ENCODE results near the gene CASP8AP2.
"Not testable (repeated sequence)": the region's sequence is repeated elsewhere in the genome, so short reads cannot be mapped to it uniquely, and the experiment has no call there.

CASP8AP2 gene

DNA sequence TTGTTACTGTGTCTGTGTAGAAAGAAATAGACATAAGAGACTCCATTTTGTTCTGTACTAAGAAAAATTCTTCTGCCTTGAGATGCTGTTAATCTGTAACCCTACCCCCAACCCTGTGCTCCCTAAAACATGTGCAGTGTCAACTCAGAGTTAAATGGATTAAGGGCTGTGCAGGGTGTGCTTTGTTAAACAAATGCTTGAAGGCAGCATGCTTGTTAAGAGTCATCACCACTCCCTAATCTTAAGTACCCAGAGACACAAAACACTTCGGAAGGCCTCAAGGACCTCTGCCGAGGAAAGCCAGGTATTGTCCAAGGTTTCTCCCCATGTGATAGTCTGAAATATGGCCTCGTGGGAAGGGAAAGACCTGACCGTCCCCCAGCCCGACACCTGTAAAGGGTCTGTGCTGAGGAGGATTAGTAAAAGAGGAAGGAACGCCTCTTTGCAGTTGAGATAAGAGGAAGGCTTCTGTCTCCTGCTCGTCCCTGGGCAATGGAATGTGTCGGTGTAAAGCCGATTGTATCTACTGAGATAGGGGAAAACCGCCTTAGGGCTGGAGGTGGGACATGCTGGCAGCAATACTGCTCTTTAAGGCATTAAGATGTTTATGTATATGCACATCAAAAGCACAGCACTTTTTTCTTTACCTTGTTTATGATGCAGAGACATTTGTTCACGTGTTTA, 61.3 kb downstream of the CASP8AP2 start:
- DNase-seq: not testable (repeated sequence)

DNA sequence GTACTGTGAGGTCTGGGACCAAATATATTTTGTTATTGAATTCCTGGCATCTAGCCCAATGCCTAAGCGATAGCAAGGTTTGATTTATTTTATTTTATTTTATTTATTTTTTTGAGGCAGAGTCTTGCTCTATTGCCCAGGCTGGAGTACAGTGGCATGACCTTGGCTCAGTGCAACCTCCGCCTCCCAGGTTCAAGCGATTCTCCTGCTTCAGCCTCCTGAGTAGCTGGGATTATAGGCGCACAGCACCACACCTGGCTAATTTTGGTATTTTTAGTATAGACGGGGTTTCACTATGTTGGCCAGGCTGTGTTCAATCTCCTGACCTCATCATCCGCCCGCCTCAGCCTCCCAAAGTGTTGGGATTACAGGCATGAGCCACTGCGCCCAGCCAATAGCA, 62.9 kb downstream of the CASP8AP2 start:
- DNase-seq: not testable (repeated sequence)

DNA sequence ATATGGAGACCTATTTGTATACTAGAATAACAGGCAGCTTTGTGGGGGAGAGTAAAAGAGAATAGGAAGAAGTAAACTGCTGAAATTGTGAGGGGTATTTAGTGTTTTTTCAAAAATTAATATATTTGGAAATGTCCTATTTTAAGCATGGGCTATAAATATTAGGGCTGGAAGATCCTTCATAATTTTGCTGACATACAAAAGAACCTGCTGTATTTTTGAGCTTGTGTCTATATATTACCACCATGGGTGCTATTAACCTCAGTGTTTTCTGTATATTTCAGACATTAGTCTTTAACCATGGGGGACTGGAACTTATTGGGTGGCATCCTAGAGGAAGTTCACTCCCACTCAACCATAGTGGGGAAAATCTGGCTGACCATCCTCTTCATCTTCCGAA, 64.5 kb downstream of the CASP8AP2 start, which contains the start of gene GJA10:
TSS of gene GJA10 (plus strand) at position 301 of the 400 bp plus-strand sequence. CDS start at position 301, 0 bp downstream.
- no peak for DNase-seq

DNA sequence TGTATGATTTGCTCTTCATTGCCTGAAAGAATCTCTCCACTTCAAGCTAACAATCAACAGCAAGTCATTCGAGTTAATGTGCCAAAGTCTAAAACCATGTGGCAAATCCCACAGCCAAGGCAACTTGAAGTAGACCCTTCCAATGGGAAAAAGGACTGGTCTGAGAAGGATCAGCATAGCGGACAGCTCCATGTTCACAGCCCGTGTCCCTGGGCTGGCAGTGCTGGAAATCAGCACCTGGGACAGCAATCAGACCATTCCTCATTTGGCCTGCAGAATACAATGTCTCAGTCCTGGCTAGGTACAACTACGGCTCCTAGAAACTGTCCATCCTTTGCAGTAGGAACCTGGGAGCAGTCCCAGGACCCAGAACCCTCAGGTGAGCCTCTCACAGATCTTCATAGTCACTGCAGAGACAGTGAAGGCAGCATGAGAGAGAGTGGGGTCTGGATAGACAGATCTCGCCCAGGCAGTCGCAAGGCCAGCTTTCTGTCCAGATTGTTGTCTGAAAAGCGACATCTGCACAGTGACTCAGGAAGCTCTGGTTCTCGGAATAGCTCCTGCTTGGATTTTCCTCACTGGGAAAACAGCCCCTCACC, 65.7 kb downstream of the CASP8AP2 start:
- DNase-seq: peak; percentile 6

DNA sequence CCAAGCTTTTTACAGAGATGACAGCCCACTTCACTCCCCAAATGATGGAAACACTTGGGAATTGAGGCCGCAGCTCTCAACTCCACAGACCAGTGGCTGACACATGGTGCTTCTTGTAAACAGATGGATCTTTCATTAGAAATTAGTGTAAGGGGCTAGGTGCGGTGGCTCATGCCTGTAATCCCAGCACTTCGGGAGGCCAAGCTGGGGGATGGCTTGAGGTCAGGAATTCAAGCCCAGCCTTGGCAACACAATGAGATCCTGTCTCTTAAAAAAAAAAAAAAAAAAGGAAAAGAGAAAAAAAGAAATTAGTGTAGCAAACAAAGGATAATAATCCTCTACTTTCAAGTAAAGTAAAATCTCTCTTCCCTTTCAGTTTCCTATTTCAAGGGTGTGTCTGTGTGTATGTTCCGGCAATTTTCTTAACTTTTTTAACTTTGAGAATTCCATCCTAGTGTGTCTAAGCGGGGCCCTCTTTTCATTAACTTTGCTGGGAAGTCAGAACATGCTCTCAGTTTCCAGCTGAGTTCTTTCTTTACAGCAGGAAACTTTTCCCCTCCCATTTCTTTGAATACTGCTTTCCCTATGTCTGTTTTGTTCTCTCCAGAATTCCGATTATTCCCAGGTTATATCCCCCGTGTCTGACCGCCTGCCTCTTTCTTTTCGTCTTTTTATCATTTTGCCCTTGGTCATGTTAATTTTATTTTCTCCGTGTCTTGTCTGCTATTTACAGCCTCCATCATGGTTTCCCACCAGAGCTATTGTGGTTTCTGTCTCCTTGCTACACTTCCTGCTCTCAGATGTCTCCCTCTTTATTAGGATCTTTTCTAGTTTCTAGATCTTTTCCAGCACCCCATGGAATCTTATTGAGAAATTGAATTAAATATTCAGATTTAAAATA, 80.6 kb downstream of the CASP8AP2 start:
- DNase-seq: not testable (repeated sequence)

DNA sequence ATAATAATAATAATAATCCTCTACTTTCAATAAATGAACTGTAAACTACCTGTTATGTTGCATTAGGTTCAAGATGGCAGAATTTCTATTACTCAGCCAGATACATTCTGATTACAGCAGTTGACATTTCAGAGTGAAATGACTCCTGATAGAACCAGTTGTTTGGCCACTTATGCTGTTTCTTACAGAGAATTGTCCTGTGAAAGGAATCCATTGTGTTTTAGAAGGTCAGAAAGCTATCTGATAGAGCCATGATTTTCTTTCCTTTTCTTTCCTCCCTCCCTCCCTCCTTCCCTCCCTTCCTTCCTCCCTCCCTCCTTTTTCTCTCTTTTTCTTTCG, 81.2 kb downstream of the CASP8AP2 start:
- no peak for DNase-seq

DNA sequence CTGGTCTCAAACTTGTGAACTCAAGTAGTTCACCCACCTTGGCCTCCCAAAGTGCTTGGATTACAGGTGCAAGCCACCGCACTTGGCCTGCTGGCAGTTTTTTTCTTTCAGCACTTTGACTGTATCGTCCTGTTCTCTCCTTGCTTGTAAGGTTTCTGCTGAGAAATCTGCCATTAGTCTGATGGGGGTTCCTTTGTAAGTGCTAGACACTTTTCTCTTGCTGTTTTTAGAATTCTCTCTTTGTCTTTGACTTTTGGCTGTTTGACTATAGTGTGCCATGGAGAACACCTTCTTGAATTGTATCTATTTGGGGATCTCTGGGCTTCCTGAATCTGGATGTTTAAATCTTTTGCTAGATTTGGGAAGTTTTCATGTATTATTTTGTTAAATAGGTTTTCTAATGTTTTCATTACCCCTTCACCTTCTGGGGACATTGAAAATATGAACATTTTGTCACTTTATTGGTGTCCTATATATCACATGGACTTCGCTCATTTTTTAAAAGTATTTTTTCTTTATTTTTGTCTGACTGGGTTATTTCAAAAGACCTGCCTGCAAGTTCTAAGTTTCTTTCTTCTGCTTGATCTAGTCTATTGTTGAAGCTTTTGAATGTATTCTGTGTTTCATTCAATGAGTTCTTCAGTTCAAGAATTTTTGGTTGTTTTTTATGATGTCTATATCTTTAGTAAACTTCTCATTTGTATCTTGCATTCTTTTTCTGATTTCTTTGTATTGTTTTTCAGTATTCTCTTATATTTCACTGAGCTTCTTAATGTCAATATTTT, 86.6 kb downstream of the CASP8AP2 start:
- no peak for DNase-seq

DNA sequence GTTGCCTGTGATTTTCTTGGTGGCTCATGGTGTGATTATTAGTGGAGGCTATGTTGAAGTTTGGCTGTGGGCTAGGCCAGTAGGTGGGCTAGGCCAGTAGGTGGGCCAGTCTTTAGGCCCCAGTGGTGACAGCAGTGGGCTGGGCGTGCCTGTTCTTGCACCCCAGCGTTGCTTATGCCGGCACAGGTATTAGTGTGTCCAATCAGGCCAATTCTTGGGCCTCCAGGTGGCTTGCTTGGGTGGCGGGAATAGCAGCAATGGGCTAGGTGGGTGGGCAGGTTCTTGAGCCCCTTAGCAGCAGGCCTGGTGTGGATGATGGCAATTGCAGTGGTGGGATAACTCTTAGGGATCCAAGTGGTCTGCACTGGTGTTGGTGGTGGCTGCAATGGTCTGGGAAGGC, 87.5 kb downstream of the CASP8AP2 start:
- no peak for DNase-seq

DNA sequence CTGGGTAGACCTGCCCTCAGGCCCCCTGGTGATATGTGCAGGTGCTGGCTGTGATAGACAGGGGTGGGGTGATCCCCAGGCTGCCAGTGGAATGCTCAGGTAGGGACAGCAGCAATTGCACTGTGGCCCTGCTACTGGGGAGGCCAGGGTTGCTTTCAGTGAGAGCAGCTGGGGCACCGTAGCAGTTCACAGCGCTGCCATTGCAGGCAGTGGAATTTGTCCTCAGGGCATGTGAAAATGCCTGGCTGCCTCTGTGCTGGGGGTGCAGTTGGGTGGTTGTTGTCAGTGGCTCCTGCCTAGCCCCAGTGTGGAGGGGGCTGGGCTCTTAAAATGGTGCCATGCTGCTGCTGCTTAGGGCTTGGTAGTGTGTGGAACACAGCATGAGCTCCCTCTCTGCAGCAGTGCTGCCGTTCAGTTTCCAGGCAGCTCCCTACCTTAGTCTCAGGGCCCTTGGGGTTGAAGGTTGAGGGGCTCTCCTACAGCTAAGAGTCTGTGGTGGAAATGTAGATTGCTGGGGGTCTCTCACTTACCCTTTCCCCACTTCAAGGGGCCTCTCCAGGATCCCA, 88.2 kb downstream of the CASP8AP2 start:
- no peak for DNase-seq

Measured in T1000 (cell line).